MCF 10A (cell line): ENCODE data around the gene ZNF679. TPM values are rescaled to one million over a fixed set of nuclear protein-coding genes. Genes with fewer than 3 reads are reported as not detected.
"Not testable (repeated sequence)": the region's sequence is repeated elsewhere in the genome, so short reads cannot be mapped to it uniquely, and the experiment has no call there.

Experiments
- BruUV-seq: library from RNA; stranded (reverse); fragments of 400-500 nt; replicated peaks from 2 replicates; lab custom pipeline; 2021; lab: Mats Ljungman, UMichigan
- CTCF ChIA-PET: fragments of 300-600 bp; sonication (Branson Sonifier 250); formaldehyde crosslinking; extraction: SDS; loops from one replicate; lab custom pipeline; 2021; ENCODE audit warnings: antibody characterized with exemption, inconsistent platforms; lab: Yijun Ruan, JAX
- POLR2A ChIA-PET: fragments of 300-600, 350-650 bp; sonication (Branson Sonifier 250); formaldehyde crosslinking; extraction: SDS; loops from one replicate; lab custom pipeline; 2020; ENCODE audit warnings: antibody characterized with exemption, inconsistent platforms; lab: Yijun Ruan, JAX
- DNase-seq: peaks from one replicate; pipeline ENCODE4 v3.0.0-alpha.2; 2018; ENCODE audit not compliant: unreplicated experiment
- H3K27ac Mint-ChIP-seq: one replicate; pipeline ENCODE4 v1.8.0; 2022; ENCODE audit warnings: mild to moderate bottlenecking, low read depth, mixed read lengths; ENCODE audit not compliant: unreplicated experiment
- H3K27me3 Mint-ChIP-seq: one replicate; pipeline ENCODE4 v1.8.0; 2022; ENCODE audit warnings: mixed read lengths; ENCODE audit not compliant: insufficient read depth, unreplicated experiment
- H3K36me3 Mint-ChIP-seq: one replicate; pipeline ENCODE4 v1.8.0; 2022; ENCODE audit warnings: mild to moderate bottlenecking, moderate library complexity, mixed read lengths; ENCODE audit not compliant: insufficient read depth, unreplicated experiment
- H3K4me1 Mint-ChIP-seq: one replicate; pipeline ENCODE4 v1.8.0; 2022; ENCODE audit warnings: mixed read lengths; ENCODE audit not compliant: insufficient read depth, unreplicated experiment
- H3K4me3 Mint-ChIP-seq: one replicate; pipeline ENCODE4 v1.8.0; 2022; ENCODE audit warnings: mild to moderate bottlenecking, moderate library complexity, mixed read lengths; ENCODE audit not compliant: unreplicated experiment
- H3K9me3 Mint-ChIP-seq: one replicate; pipeline ENCODE4 v1.8.0; 2022; ENCODE audit warnings: mixed read lengths; ENCODE audit not compliant: unreplicated experiment
- CTCF ChIP-seq: fragments of 200-600 bp; IDR thresholded peaks from one replicate; pipeline ENCODE4 v1.8.0; 2022; ENCODE audit warnings: antibody characterized with exemption, mild to moderate bottlenecking; ENCODE audit not compliant: unreplicated experiment
- intact Hi-C: fragments of 100-400 bp; cut with micrococcal nuclease; formaldehyde crosslinking; loops from 2 replicates; pipeline ENCODE4 v1.14.1; 2022
- total RNA-seq: library from RNA; stranded (reverse); gene quantifications from 2 replicates; pipeline ENCODE4 v1.2.3, GENCODE V29; 2022

ZNF679 gene
- total RNA-seq, 1 experiment from 2014 or later, result not detected

- H3K27ac Mint-ChIP-seq, result no peak overlapping the region
- peaks cover 34% of the 10 kb centered on the region for H3K9me3 Mint-ChIP-seq
- ChIA-PET POLR2A (no interaction called here), CTCF (interaction anchor here (0.6 kb wide), 1 partner anchor 231 kb away, joined by 11 read pairs; no protein-coding TSS in a partner anchor)
- no peak overlapping the region for H3K4me3 Mint-ChIP-seq
- no peaks in the 10 kb centered on the region for H3K36me3 Mint-ChIP-seq
- DNase-seq, result no peak
- TF ChIP-seq CTCF, result no peak
- H3K27me3 Mint-ChIP-seq, result no peaks in the 10 kb centered on the region
- intact Hi-C loops, result no loop called here
- no peaks in the 10 kb centered on the region for H3K4me1 Mint-ChIP-seq
- no TSS peak for BruUV-seq
These were observed 4.9 kb upstream of the ZNF679 start for GRCh38 chr7:64223366-64223765.

GRCh38 chr7:64266341-64266919, 38.2 kb downstream of the ZNF679 start:
- Mint-ChIP-seq H3K36me3 (no peaks in the 10 kb centered on the region), H3K4me3 (no peak overlapping the region), H3K27ac (no peak overlapping the region), H3K27me3 (no peaks in the 10 kb centered on the region), H3K4me1 (no peaks in the 10 kb centered on the region), H3K9me3 (peaks cover 25% of the 10 kb centered on the region)
- TF ChIP-seq CTCF, result no peak
- intact Hi-C loops, result no loop called here
- CTCF ChIA-PET, result no interaction called here
- BruUV-seq, result no TSS peak
- POLR2A ChIA-PET, result no interaction called here
- no peak for DNase-seq

GRCh38 chr7:64277630-64278029, 49.4 kb downstream of the ZNF679 start:
- POLR2A ChIA-PET, result no interaction called here
- Mint-ChIP-seq H3K27me3 (no peaks in the 10 kb centered on the region), H3K27ac (no peak overlapping the region), H3K36me3 (no peaks in the 10 kb centered on the region), H3K9me3 (peaks cover 4% of the 10 kb centered on the region), H3K4me1 (no peaks in the 10 kb centered on the region), H3K4me3 (no peak overlapping the region)
- CTCF ChIA-PET, result no interaction called here
- BruUV-seq, result no TSS peak
- DNase-seq, result no peak
- no peak for TF ChIP-seq CTCF
- intact Hi-C loops, result no loop called here

- Mint-ChIP-seq H3K9me3 (peaks cover 12% of the 10 kb centered on the region), H3K36me3 (no peaks in the 10 kb centered on the region), H3K27ac (no peak overlapping the region), H3K27me3 (no peaks in the 10 kb centered on the region), H3K4me3 (no peak overlapping the region), H3K4me1 (no peaks in the 10 kb centered on the region)
- intact Hi-C loops, result no loop called here
- no peak for TF ChIP-seq CTCF
- ChIA-PET CTCF (no interaction called here), POLR2A (no interaction called here)
- no peak for DNase-seq
- BruUV-seq, result no TSS peak
These were observed 66.6 kb downstream of the ZNF679 start for GRCh38 chr7:64294701-64295420.

DNA sequence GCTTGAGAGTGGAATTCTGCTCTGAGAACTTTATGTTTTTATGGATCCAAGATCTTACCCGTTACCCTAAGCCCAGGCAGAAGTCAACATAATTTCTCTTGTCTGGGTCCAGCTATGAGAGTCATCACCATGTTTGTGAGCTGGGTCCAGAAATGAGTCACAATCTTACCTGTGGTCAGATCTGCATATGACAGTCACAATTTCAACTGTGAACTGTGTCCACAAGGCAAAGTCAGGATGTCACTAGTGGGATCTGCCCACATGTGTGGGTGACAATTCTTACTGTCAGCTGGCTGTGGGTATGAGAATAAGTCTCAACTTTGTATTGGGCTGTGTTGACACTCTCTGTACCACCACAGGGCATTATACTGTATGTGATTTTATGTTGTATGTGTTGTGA, 69.1 kb downstream of the ZNF679 start:
- H3K36me3 Mint-ChIP-seq, DNase-seq, CTCF ChIA-PET, POLR2A ChIA-PET, H3K27me3 Mint-ChIP-seq, H3K4me1 Mint-ChIP-seq, H3K27ac Mint-ChIP-seq, intact Hi-C loops, BruUV-seq, H3K4me3 Mint-ChIP-seq: not testable (repeated sequence)
- H3K9me3 Mint-ChIP-seq, result peaks cover 12% of the 10 kb centered on the region
